ENCODE data around the gene AVPR2.

- TF ChIP-seq EZH2 (IDR thresholded peaks at IDR 0.05; ENCODE audit: borderline replicate concordance, low read depth, low read length, severe bottlenecking) (no peak), CTCF (IDR thresholded peaks at IDR 0.05; ENCODE audit: borderline replicate concordance, extremely low read depth, low read length, poor library complexity, severe bottlenecking) (no peak)
Observed at GRCh38 chrX:153926858-153927671, 22.6 kb downstream of the AVPR2 start.

All from DND-41 (cell line).